SK-N-MC (cell line): ENCODE measurements around the gene KRTAP6-1.

Source experiments
- EZH2 ChIP-seq: fragments of 200-600 bp; sonication (generic); IDR thresholded peaks from one replicate; pipeline ENCODE4 v1.6.1; 2017; ENCODE audit warnings: antibody characterized with exemption
- POLR2AphosphoS5 ChIP-seq: IDR thresholded peaks from 2 replicates; pipeline ENCODE4 v1.6.1; 2012; ENCODE audit warnings: mild to moderate bottlenecking, low read depth, low read length, borderline replicate concordance

DNA sequence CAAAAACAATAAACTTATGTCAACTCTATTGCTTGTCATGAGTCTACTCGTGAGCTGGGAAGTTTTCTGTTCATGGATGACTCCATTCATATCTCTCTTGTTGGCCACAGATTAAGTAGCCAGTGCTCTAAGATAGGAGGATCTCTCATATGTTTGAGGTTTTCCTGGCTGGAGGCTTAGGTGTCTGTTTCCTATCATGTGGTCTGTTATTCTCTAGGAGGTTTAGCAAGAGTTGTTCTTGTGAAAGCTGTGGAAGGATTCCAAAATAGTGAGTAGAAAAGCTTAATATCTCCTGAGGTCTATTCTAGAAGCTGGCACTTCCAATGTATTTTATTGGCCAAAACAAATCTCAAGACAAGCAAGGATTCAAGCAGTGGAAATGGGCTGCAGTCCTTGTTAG lies 15.5 kb upstream of the KRTAP6-1 start:
- TF ChIP-seq EZH2 (no peak), POLR2AphosphoS5 (no peak)
